NT2/D1 (cell line): ENCODE results near the gene RNF10.

Source experiments
- DNase-seq: peaks from one replicate; pipeline ENCODE4 v3.0.0-alpha.2; 2011; ENCODE audit warnings: low read depth, low spot score
- H3K27me3 ChIP-seq: 2 replicates; pipeline ENCODE4 v1.6.0; 2011; ENCODE audit warnings: mild to moderate bottlenecking; ENCODE audit not compliant: insufficient read length, insufficient read depth
- H3K36me3 ChIP-seq: 2 replicates; pipeline ENCODE4 v1.6.1; 2011; ENCODE audit warnings: mild to moderate bottlenecking, low read length, mixed read lengths; ENCODE audit not compliant: insufficient read depth, insufficient read length
- H3K4me1 ChIP-seq: 2 replicates; pipeline ENCODE4 v1.5.1; 2011; ENCODE audit not compliant: insufficient read depth, insufficient read length
- H3K4me3 ChIP-seq: 2 replicates; pipeline ENCODE4 v1.5.1; 2011; ENCODE audit warnings: low read depth; ENCODE audit not compliant: insufficient read length
- H3K9ac ChIP-seq: 2 replicates; pipeline ENCODE4 v1.6.0; 2011; ENCODE audit warnings: low read depth; ENCODE audit not compliant: insufficient read length
- H3K9me3 ChIP-seq: 2 replicates; pipeline ENCODE4 v1.5.1; 2011; ENCODE audit warnings: mild to moderate bottlenecking, low read length; ENCODE audit not compliant: insufficient read depth
- SUZ12 ChIP-seq: IDR thresholded peaks from 2 replicates; pipeline ENCODE4 v1.6.1; 2011; ENCODE audit not compliant: insufficient read length, insufficient read depth; ENCODE audit errors: extremely low read depth
- YY1 ChIP-seq: IDR thresholded peaks from 2 replicates; pipeline ENCODE4 v1.6.1; 2011; ENCODE audit not compliant: insufficient read length, insufficient read depth
- ZNF274 ChIP-seq: IDR thresholded peaks from 2 replicates; pipeline ENCODE4 v1.6.1; 2011; ENCODE audit warnings: mild to moderate bottlenecking, low read depth, low read length

RNF10 gene

GRCh38 chr12:120581998-120582397 is 47.8 kb downstream of the RNF10 start:
- peak overlapping the region; percentile 95 for H3K4me3 ChIP-seq
- peaks cover 29% of the 10 kb centered on the region for H3K36me3 ChIP-seq
- peaks cover 17% of the 10 kb centered on the region for H3K27me3 ChIP-seq
- no peaks in the 10 kb centered on the region for H3K9me3 ChIP-seq
- no peak for TF ChIP-seq ZNF274
- TF ChIP-seq SUZ12 = no peak
- no peak for TF ChIP-seq YY1
- no peaks in the 10 kb centered on the region for H3K4me1 ChIP-seq
- DNase-seq = no peak
- H3K9ac ChIP-seq = peak overlapping the region; percentile 86

- TF ChIP-seq ZNF274 = no peak
- TF ChIP-seq YY1 = no peak
- TF ChIP-seq SUZ12 = no peak
These were observed 49.4 kb downstream of the RNF10 start for GRCh38 chr12:120583478-120584030.

GRCh38 chr12:120584343-120585149 is 50.4 kb downstream of the RNF10 start:
- DNase-seq = no peak

More at GRCh38 chr12:120583478-120584030, 49.4 kb downstream of the RNF10 start:
- Histone ChIP-seq H3K4me3 (peak overlapping the region; percentile 21), H3K9ac (no peak overlapping the region), H3K4me1 (no peaks in the 10 kb centered on the region), H3K27me3 (peaks cover 17% of the 10 kb centered on the region), H3K9me3 (no peaks in the 10 kb centered on the region), H3K36me3 (peaks cover 13% of the 10 kb centered on the region)
- no peak for DNase-seq

GRCh38 chr12:120586206-120586605 is 52.0 kb downstream of the RNF10 start:
- peaks cover 17% of the 10 kb centered on the region for H3K27me3 ChIP-seq
- H3K9ac ChIP-seq = no peak overlapping the region
- TF ChIP-seq YY1 = no peak
- no peak for TF ChIP-seq ZNF274
- no peak for TF ChIP-seq SUZ12
- H3K36me3 ChIP-seq = no peaks in the 10 kb centered on the region
- no peaks in the 10 kb centered on the region for H3K9me3 ChIP-seq
- DNase-seq = no peak
- H3K4me3 ChIP-seq = no peak overlapping the region
- peaks cover 5% of the 10 kb centered on the region for H3K4me1 ChIP-seq

More at GRCh38 chr12:120584343-120585149, 50.4 kb downstream of the RNF10 start:
- Histone ChIP-seq H3K4me3 (peak overlapping the region; percentile 21), H3K4me1 (peaks cover 5% of the 10 kb centered on the region), H3K9me3 (no peaks in the 10 kb centered on the region), H3K9ac (peak overlapping the region; percentile 61), H3K27me3 (peaks cover 17% of the 10 kb centered on the region), H3K36me3 (peaks cover 3% of the 10 kb centered on the region)
- TF ChIP-seq YY1 = no peak
- no peak for TF ChIP-seq ZNF274
- TF ChIP-seq SUZ12 = no peak

GRCh38 chr12:120586860-120587259 is 52.7 kb downstream of the RNF10 start:
- Histone ChIP-seq H3K27me3 (peaks cover 17% of the 10 kb centered on the region), H3K9me3 (no peaks in the 10 kb centered on the region), H3K4me3 (no peak overlapping the region), H3K9ac (no peak overlapping the region), H3K4me1 (peaks cover 5% of the 10 kb centered on the region), H3K36me3 (no peaks in the 10 kb centered on the region)
- DNase-seq = no peak
- TF ChIP-seq YY1 = no peak
- no peak for TF ChIP-seq SUZ12

GRCh38 chr12:120588371-120588770 is 54.2 kb downstream of the RNF10 start:
- H3K4me3 ChIP-seq = no peak overlapping the region
- peaks cover 17% of the 10 kb centered on the region for H3K27me3 ChIP-seq
- no peaks in the 10 kb centered on the region for H3K9me3 ChIP-seq
- no peak for DNase-seq
- peaks cover 5% of the 10 kb centered on the region for H3K4me1 ChIP-seq
- H3K36me3 ChIP-seq = no peaks in the 10 kb centered on the region
- H3K9ac ChIP-seq = no peak overlapping the region
- no peak for TF ChIP-seq YY1
- no peak for TF ChIP-seq SUZ12
- no peak for TF ChIP-seq ZNF274
